Measurements from ENCODE around the gene APLF. TPM values are rescaled to one million over a fixed set of nuclear protein-coding genes. Genes with fewer than 3 reads are reported as not detected.

APLF gene
- total RNA-seq, 8 experiments from 2014 or later: 1.8 to 3.9 (median 3.0) TPM

DNA sequence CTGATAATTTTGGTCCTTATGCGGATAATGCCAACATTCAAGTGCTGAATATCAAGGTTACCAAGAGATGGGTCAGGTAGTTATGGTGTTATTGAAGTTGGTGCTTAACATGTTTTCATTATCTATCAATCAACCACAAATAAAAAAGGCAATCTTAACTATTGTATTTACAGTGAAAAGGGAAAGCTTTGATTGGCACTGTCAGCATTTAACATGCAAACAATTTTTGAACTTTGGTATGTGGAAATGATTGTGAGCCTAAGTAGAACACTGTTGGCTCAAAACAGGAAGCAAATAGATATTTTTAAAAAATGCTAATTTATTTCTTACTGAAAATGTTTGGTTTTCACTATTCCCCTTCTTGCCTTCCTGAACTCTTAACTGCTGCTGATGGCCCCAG is 21.9 kb downstream of the APLF start:
- Histone ChIP-seq H3K27ac (no peak overlapping the region), H3K4me3 (no peak overlapping the region), H3K4me1 (replicated peaks in 1 of 2) (no peaks in the 10 kb centered on the region)
- ATAC-seq (replicated peaks in 6 of 8): no peak
- 44 to 100% (median 93%) methylated on average over 1 of the region's 1 CpG; no CpG with 5 or more reads in 5 of the 10 experiments for WGBS, 10 experiments
- in situ Hi-C loops (cut with MboI; ENCODE audit: low pct_unique_long_range_greater_than_20kb in 2 of 9, low sequenced_read_pairs in 9 of 9, unreplicated experiment in 9 of 9): loop anchor here in 5 of 9 experiments (25.0 kb wide), 3 partner anchors 98 to 423 kb away; no protein-coding TSS in a partner anchor

DNA sequence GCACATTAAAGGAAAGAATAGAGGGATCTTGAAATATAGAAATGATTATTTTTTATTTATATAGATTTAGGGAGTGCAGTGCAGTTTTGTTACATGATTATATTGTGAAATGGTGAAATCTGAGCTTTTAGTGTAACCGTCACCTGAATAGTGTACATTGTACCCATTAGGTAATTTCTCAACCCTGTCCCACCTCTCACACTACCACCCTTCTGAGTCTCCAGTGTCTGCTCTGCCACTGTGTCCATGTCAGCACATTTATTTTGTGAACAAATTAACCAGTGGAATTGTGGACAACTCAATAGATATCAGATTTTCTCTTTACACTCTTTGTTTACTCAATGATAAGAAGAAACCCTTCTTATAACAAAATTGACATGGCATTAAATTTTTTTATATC is 24.2 kb downstream of the APLF start:
- ATAC-seq (replicated peaks in 6 of 8): no peak
- H3K4me1 ChIP-seq (replicated peaks in 1 of 2): no peaks in the 10 kb centered on the region
- H3K27ac ChIP-seq: no peak overlapping the region
- in situ Hi-C loops (cut with MboI; ENCODE audit: low pct_unique_long_range_greater_than_20kb in 2 of 9, low sequenced_read_pairs in 9 of 9, unreplicated experiment in 9 of 9): loop anchor here in 5 of 9 experiments (25.0 kb wide), 3 partner anchors 96 to 421 kb away; no protein-coding TSS in a partner anchor
- WGBS, 10 experiments: 71 to 100% (median 100%) methylated on average over 1 of the region's 1 CpG; no CpG with 5 or more reads in 3 of the 10 experiments
- no peak overlapping the region for H3K4me3 ChIP-seq

DNA sequence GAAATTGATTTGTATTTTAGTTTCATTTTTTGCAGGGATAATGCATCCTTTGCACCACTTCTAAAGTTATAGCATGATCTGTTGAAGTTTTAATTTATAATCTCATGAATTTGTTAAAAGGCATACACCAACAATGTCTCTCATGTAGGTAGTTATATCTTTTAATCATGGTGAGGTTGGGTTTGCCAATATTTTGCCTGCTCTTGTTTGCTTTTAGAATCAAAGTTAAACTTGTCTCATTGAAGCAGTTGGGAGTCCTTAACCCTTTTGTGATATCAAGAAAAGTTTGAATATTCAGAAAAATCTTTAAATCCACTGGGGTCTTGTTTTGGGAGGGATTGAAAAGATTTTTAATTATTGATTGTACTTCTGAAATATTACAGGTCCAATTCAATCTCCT is 31.7 kb downstream of the APLF start:
- H3K4me1 ChIP-seq (replicated peaks in 1 of 2): no peaks in the 10 kb centered on the region
- in situ Hi-C loops (cut with MboI; ENCODE audit: low pct_unique_long_range_greater_than_20kb in 2 of 9, low sequenced_read_pairs in 9 of 9, unreplicated experiment in 9 of 9): loop anchor here in 5 of 9 experiments (25.0 kb wide), 3 partner anchors 88 to 413 kb away; no protein-coding TSS in a partner anchor
- ATAC-seq (replicated peaks in 6 of 8): no peak
- no peak overlapping the region for H3K27ac ChIP-seq
- H3K4me3 ChIP-seq: no peak overlapping the region

DNA sequence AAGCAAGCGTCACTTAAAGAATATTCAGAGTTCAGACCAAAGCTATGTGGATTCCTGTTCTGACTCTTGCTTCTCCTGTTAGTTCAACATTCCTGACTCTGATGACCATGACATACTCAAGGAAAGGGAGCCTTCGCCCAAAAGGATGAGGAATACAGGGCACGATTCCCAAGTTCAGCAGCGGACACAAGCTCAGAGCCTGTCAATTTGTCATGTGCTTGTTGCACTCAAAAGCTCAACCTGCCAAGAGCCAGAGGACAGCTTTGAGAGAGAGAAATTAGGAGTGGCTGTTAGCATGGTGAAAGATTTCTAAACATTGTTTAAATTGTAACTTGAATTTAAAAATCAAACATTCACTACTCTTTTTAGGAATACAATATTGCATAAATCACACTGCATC is 33.3 kb downstream of the APLF start:
- Histone ChIP-seq H3K4me1 (replicated peaks in 1 of 2) (no peaks in the 10 kb centered on the region), H3K4me3 (no peak overlapping the region), H3K27ac (no peak overlapping the region)
- in situ Hi-C loops (cut with MboI; ENCODE audit: low pct_unique_long_range_greater_than_20kb in 2 of 9, low sequenced_read_pairs in 9 of 9, unreplicated experiment in 9 of 9): no loop called here
- WGBS, 10 experiments: 53 to 100% (median 88%) methylated on average over 1 to 4 of the region's 4 CpGs
- ATAC-seq (replicated peaks in 6 of 8): no peak

DNA sequence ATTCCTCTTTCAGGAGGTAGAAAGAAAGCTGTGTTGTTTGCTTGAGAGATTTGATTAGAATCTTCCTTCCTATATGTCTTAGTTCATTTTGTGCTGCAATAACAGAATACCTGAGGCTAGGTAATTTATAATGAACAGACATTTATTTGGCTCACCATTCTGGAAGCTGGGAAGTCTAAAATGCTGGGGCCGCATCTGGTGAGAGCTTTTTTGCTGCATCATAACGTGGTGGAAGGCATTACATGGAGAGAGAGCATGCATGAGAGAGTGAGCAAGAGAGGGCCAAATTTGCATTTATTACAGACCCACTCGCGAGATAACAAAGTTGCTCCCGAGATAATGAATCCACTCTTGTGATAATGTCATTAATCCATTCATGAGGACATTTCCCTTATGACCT is 34.4 kb downstream of the APLF start:
- no peak overlapping the region for H3K27ac ChIP-seq
- no peak overlapping the region for H3K4me3 ChIP-seq
- in situ Hi-C loops (cut with MboI; ENCODE audit: low pct_unique_long_range_greater_than_20kb in 2 of 9, low sequenced_read_pairs in 9 of 9, unreplicated experiment in 9 of 9): no loop called here
- H3K4me1 ChIP-seq (replicated peaks in 1 of 2): no peaks in the 10 kb centered on the region
- 78 to 94% (median 86%) methylated on average over 2 to 5 of the region's 5 CpGs; no CpG with 5 or more reads in 1 of the 10 experiments for whole genome bisulfite sequencing, 10 experiments
- no peak for ATAC-seq (replicated peaks in 6 of 8)

DNA sequence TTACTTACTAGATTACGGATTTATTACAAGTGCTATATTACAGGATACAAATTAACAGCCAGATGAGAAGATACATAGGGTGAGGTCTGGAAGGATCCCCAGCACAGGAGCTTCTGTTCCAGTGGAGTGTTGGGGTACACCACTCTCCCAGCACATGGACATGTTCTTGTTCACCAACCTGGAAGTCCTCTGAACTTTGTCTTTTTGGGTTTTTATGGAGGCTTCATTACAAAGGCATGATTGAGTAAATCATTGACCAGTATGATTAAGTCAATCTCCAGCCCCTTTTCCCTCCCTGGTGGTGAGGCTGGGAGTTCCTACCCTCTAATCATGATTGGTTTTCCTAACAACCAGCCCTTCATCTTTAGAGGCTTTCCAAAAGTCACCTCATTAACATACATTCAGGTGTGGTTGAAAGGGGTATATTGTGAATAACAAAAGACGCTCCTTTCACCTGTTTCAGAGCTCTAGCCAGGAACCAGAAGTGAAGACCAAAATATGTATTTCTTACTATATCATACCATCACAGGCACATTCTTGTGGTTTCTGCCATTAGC is 38.3 kb downstream of the APLF start:
- ATAC-seq (replicated peaks in 6 of 8): no peak
- WGBS, 10 experiments: 94 to 100% (median 100%) methylated on average over 1 to 2 of the region's 2 CpGs; no CpG with 5 or more reads in 3 of the 10 experiments
- Histone ChIP-seq H3K4me3 (no peak overlapping the region), H3K27ac (no peak overlapping the region), H3K4me1 (replicated peaks in 1 of 2) (no peaks in the 10 kb centered on the region)
- in situ Hi-C loops (cut with MboI; ENCODE audit: low pct_unique_long_range_greater_than_20kb in 2 of 9, low sequenced_read_pairs in 9 of 9, unreplicated experiment in 9 of 9): no loop called here

DNA sequence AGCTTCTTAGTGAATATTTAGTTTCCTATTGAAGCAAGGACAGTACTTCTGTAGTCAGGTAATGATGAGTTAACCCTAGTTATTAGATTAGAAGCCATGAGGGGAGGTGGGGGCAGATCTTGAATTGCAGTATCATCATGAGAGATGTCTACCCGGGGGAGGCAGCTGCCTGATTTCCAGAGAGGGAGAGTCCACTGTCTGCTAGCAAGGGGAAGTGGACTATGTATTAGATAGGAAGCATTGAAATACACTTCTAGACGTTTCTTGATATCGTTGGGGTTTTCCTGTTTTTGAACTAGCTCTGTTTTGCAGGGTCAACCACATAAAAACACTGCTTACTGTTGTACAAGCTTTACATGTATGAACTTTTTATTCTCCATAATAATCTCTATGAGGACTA is 38.8 kb downstream of the APLF start:
- in situ Hi-C loops (cut with MboI; ENCODE audit: low pct_unique_long_range_greater_than_20kb in 2 of 9, low sequenced_read_pairs in 9 of 9, unreplicated experiment in 9 of 9): no loop called here
- WGBS, 10 experiments: 69 to 100% (median 86%) methylated on average over 1 to 3 of the region's 3 CpGs; no CpG with 5 or more reads in 5 of the 10 experiments
- H3K27ac ChIP-seq: no peak overlapping the region
- H3K4me3 ChIP-seq: no peak overlapping the region
- H3K4me1 ChIP-seq (replicated peaks in 1 of 2): no peaks in the 10 kb centered on the region
- no peak for ATAC-seq (replicated peaks in 6 of 8)

DNA sequence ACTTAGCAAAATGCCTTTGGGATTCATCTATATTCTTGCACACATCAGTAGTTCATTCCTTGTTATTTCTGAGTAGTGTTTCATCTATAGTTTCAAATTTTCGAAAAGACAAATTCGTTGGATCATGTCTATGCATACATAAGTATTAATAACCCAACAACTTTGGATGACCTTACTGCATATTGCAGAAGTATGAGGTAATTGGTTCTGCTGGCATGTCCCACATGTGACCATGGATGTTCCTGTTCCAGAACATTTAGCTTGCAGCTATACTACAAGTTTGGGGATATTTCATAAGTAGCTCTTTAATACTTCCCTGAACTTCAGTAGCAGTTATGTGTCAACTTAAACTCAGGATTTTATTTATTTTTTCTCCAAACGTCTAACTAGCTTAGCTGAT is 44.9 kb downstream of the APLF start:
- Histone ChIP-seq H3K4me3 (no peak overlapping the region), H3K4me1 (replicated peaks in 1 of 2) (no peaks in the 10 kb centered on the region), H3K27ac (no peak overlapping the region)
- in situ Hi-C loops (cut with MboI; ENCODE audit: low pct_unique_long_range_greater_than_20kb in 2 of 9, low sequenced_read_pairs in 9 of 9, unreplicated experiment in 9 of 9): no loop called here
- WGBS, 10 experiments: 28 to 100% (median 76%) methylated on average over 1 to 3 of the region's 3 CpGs; no CpG with 5 or more reads in 2 of the 10 experiments
- peak in 1 of 8 experiments; percentile 47 for ATAC-seq (replicated peaks in 6 of 8)

DNA sequence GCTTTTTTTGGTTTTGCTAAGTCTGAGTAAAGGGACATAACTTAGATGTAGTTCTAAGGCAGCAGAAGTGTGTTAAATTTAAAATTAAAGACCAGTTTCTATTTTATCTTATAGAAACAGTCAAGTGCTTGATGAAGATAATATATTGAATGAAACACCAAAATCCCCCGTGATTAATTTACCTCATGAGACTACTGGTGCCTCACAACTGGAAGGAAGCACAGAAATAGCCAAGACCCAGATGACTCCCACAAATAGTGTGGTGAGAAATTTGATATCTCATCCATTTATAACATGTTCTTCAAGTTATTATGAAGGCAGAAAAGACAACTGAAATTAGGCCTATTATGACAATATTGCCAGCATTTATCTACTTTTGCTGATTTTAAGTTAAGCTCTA is 45.6 kb downstream of the APLF start:
- 67 to 89% (median 80%) methylated on average over 1 of the region's 1 CpG; no CpG with 5 or more reads in 5 of the 10 experiments for WGBS, 10 experiments
- in situ Hi-C loops (cut with MboI; ENCODE audit: low pct_unique_long_range_greater_than_20kb in 2 of 9, low sequenced_read_pairs in 9 of 9, unreplicated experiment in 9 of 9): no loop called here
- Histone ChIP-seq H3K4me3 (no peak overlapping the region), H3K27ac (no peak overlapping the region), H3K4me1 (replicated peaks in 1 of 2) (no peaks in the 10 kb centered on the region)
- no peak for ATAC-seq (replicated peaks in 6 of 8)

DNA sequence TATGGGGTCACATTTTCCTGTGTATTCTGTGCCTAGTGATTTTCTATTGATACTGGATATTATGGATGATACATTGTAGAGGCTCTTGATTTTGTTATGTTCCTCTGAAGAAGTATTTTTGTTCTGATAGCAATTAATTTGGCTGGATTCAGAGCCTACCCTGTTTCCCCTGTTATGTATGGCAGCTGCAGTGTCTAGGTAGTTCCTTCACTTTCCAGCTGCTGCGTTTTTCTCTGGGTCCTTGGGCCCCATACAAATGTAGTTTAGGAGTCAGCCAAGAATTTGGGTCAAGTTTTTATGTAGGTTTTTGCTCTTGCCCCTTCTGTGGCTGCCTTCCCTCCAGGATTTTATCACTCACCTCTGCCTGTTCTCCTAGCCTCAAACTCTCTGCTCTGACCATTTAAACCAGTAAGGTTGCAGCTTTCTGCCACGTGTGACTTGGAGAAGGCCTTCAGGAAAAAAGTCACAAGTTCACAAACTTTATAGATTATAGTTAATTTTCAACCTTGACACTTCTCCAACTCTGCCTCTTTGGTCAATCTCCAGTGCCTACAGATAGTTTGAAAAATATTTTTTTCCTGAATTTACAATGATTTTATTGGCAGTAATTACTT is 47.0 kb downstream of the APLF start:
- Histone ChIP-seq H3K27ac (no peak overlapping the region), H3K4me3 (no peak overlapping the region), H3K4me1 (replicated peaks in 1 of 2) (no peaks in the 10 kb centered on the region)
- no peak for ATAC-seq (replicated peaks in 6 of 8)
- in situ Hi-C loops (cut with MboI; ENCODE audit: low pct_unique_long_range_greater_than_20kb in 2 of 9, low sequenced_read_pairs in 9 of 9, unreplicated experiment in 9 of 9): no loop called here
- 25 to 90% (median 52%) methylated on average over 1 to 2 of the region's 2 CpGs; no CpG with 5 or more reads in 4 of the 10 experiments for WGBS, 10 experiments

DNA sequence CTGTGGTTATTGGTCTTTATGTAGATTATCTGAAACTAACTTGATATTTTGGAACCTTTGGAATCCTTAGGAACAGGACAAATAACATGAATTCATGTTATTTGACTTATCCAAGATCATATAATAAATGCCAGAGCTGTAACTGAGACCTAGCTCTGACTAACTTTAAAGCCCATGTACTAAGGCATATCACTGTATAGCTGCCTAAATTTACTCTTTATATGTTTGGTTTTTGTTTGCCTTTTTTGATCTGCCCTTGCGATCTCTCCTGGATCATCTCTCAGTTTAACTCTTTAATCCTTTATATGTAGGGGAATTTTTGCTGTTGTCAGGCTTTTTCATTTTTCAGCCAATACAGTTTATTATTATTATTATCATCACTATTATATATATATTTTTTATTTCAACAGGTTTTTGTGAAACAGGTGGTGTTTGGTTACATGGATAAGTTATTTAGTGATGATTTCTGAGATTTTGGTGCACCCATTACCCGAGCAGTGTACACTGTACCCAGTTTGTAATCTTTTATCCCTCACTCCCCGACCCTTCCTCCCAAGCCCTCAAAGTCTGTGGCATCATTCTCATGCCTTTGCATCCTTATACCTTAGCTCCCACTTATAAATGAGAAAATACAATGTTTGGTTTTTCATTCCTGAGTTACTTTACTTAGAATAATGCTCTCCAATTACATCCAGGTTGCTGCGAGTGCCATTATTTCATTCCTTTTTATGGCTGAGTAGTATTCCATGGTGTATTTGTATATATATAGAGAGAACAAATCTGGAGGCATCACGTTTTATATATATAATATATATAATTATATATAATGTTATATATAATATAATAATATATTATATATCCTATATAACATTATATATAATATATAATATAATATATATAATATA is 48.9 kb downstream of the APLF start:
- in situ Hi-C loops (cut with MboI; ENCODE audit: low pct_unique_long_range_greater_than_20kb in 2 of 9, low sequenced_read_pairs in 9 of 9, unreplicated experiment in 9 of 9): no loop called here
- Histone ChIP-seq H3K27ac (no peak overlapping the region), H3K4me3 (no peak overlapping the region), H3K4me1 (replicated peaks in 1 of 2) (no peaks in the 10 kb centered on the region)
- no peak for ATAC-seq (replicated peaks in 6 of 8)
- 67 to 100% (median 91%) methylated on average over 1 to 5 of the region's 5 CpGs; no CpG with 5 or more reads in 1 of the 10 experiments for WGBS, 10 experiments

DNA sequence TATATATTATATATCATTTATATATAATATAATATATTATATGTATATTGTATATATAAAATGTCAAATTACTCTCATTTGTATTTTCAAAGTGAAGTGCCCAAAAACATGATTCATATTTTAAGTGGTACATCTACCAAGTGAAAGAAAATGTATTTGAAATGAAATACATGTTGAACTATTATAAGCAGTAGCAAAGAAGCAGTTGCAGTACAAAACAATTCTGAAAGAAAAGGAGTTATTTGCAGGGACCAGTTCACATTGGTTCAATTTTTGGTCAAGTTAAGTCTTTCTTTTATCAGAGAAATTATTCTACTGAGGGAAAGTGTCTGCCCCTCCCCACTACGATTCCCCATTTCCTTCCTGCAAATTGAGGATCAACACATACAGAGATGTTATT is 51.9 kb downstream of the APLF start:
- Histone ChIP-seq H3K4me3 (no peak overlapping the region), H3K27ac (no peak overlapping the region), H3K4me1 (replicated peaks in 1 of 2) (no peaks in the 10 kb centered on the region)
- ATAC-seq (replicated peaks in 6 of 8): no peak
- 80 to 100% (median 90%) methylated on average over 1 of the region's 1 CpG; no CpG with 5 or more reads in 4 of the 10 experiments for WGBS, 10 experiments
- in situ Hi-C loops (cut with MboI; ENCODE audit: low pct_unique_long_range_greater_than_20kb in 2 of 9, low sequenced_read_pairs in 9 of 9, unreplicated experiment in 9 of 9): no loop called here

DNA sequence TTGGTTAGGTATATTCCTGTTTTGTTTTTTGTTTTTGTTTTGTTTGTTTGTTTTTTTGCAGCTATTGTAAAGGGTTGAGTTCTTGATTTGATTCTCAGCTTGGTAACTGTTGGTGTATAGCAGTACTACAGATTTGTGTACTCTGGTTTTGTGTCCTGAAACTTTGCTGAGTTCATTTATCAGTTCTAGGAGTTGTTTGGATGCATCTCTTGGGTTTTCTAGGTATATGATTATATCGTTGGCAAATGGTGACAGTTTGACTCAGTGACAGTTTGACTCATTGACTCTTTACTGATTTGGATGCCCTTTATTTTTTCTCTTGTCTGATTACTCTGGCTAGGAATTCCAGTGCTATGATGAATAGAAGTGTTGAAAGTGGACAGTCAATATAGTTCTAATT is 53.7 kb downstream of the APLF start:
- in situ Hi-C loops (cut with MboI; ENCODE audit: low pct_unique_long_range_greater_than_20kb in 2 of 9, low sequenced_read_pairs in 9 of 9, unreplicated experiment in 9 of 9): no loop called here
- Histone ChIP-seq H3K4me1 (replicated peaks in 1 of 2) (no peaks in the 10 kb centered on the region), H3K4me3 (no peak overlapping the region), H3K27ac (no peak overlapping the region)
- ATAC-seq (replicated peaks in 6 of 8): no peak
- 13 to 100% (median 71%) methylated on average over 1 of the region's 1 CpG; no CpG with 5 or more reads in 3 of the 10 experiments for WGBS, 10 experiments

Measured in motor neuron (in vitro differentiated cells).